ENCODE results near the gene CDH13.

CDH13 gene

GRCh38 chr16:83185902-83186301 is 559.1 kb downstream of the CDH13 start:
- no peak for DNase-seq (ENCODE audit: low spot score)

GRCh38 chr16:83187405-83187804 is 560.6 kb downstream of the CDH13 start:
- no peak for DNase-seq (ENCODE audit: low spot score)

- DNase-seq (ENCODE audit: low spot score) = no peak
These were observed 570.0 kb downstream of the CDH13 start for GRCh38 chr16:83196796-83197195.

GRCh38 chr16:83197450-83197849 is 570.7 kb downstream of the CDH13 start:
- DNase-seq (ENCODE audit: low spot score) = no peak

- no peak for DNase-seq (ENCODE audit: low spot score)
These were observed 572.2 kb downstream of the CDH13 start for GRCh38 chr16:83198977-83199376.

- DNase-seq (ENCODE audit: low spot score) = no peak
These were observed 573.4 kb downstream of the CDH13 start for GRCh38 chr16:83200005-83200779.

GRCh38 chr16:83201748-83202147 is 575.0 kb downstream of the CDH13 start:
- DNase-seq (ENCODE audit: low spot score) = no peak

- no peak for DNase-seq (ENCODE audit: low spot score)
These were observed 579.1 kb downstream of the CDH13 start for GRCh38 chr16:83205896-83206295.

- no peak for DNase-seq (ENCODE audit: low spot score)
These were observed 579.7 kb downstream of the CDH13 start for GRCh38 chr16:83206426-83206825.

- no peak for DNase-seq (ENCODE audit: low spot score)
These were observed 584.9 kb downstream of the CDH13 start for GRCh38 chr16:83211711-83212110.

GRCh38 chr16:83212301-83212841 is 585.6 kb downstream of the CDH13 start:
- no peak for DNase-seq (ENCODE audit: low spot score)

GRCh38 chr16:83214671-83215070 is 587.9 kb downstream of the CDH13 start:
- DNase-seq (ENCODE audit: low spot score) = no peak

GRCh38 chr16:83215406-83216001 is 588.7 kb downstream of the CDH13 start:
- no peak for DNase-seq (ENCODE audit: low spot score)

GRCh38 chr16:83219285-83219684 is 592.5 kb downstream of the CDH13 start:
- DNase-seq (ENCODE audit: low spot score) = no peak

- DNase-seq (ENCODE audit: low spot score) = no peak
These were observed 593.3 kb downstream of the CDH13 start for GRCh38 chr16:83220066-83220465.

- no peak for DNase-seq (ENCODE audit: low spot score)
These were observed 597.9 kb downstream of the CDH13 start for GRCh38 chr16:83224642-83225041.

- DNase-seq (ENCODE audit: low spot score) = no peak
These were observed 600.6 kb downstream of the CDH13 start for GRCh38 chr16:83227336-83227735.

GRCh38 chr16:83231729-83232128 is 605.0 kb downstream of the CDH13 start:
- no peak for DNase-seq (ENCODE audit: low spot score)

- no peak for DNase-seq (ENCODE audit: low spot score)
These were observed 606.4 kb downstream of the CDH13 start for GRCh38 chr16:83233153-83233552.

GRCh38 chr16:83238949-83239691 is 612.4 kb downstream of the CDH13 start:
- DNase-seq (ENCODE audit: low spot score) = no peak

GRCh38 chr16:83244057-83244456 is 617.3 kb downstream of the CDH13 start:
- no peak for DNase-seq (ENCODE audit: low spot score)

GRCh38 chr16:83245061-83245460 is 618.3 kb downstream of the CDH13 start:
- DNase-seq (ENCODE audit: low spot score) = no peak

Data from putamen (tissue), 1 donor.